GM21717 (cell line): ENCODE results near the gene FBF1.
"Not testable (repeated sequence)": the region's sequence is repeated elsewhere in the genome, so short reads cannot be mapped to it uniquely, and the experiment has no call there.

ENCODE experiments used
- ATAC-seq: cut with Tn5 transposase; IDR thresholded peaks from one replicate; pipeline ENCODE4 v1.9.1; 2021; ENCODE audit warnings: mild to moderate bottlenecking, moderate library complexity; ENCODE audit not compliant: unreplicated experiment

Gene FBF1

GRCh38 chr17:75940727-75941441, at the start of gene FBF1:
Gene FBF1, minus strand, starts transcription at chr17:75941042. Its CDS starts 2,893 bp downstream, at chr17:75938149.
- peak; percentile 84 for ATAC-seq

GRCh38 chr17:75987041-75987440, 46.2 kb upstream of the FBF1 start:
- no peak for ATAC-seq

DNA sequence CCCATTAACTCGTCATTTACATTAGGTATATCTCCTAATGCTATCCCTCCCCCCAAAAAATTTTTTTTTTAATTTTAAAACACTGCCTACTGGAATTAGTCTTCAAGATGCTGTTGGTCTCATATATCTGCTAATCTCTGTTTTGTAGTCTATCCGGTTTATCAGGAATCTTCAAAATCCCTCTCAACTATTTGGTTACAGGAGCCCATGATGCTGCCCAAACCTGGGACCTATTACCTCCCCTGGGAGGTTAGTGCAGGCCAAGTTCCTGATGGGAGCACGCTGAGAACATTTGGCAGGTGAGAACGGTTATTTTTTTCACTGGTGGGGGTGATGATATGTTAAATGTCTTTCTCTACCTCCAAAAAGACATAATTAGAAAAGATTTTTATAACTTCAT, 45.1 kb upstream of the FBF1 start:
- ATAC-seq, result no peak

DNA sequence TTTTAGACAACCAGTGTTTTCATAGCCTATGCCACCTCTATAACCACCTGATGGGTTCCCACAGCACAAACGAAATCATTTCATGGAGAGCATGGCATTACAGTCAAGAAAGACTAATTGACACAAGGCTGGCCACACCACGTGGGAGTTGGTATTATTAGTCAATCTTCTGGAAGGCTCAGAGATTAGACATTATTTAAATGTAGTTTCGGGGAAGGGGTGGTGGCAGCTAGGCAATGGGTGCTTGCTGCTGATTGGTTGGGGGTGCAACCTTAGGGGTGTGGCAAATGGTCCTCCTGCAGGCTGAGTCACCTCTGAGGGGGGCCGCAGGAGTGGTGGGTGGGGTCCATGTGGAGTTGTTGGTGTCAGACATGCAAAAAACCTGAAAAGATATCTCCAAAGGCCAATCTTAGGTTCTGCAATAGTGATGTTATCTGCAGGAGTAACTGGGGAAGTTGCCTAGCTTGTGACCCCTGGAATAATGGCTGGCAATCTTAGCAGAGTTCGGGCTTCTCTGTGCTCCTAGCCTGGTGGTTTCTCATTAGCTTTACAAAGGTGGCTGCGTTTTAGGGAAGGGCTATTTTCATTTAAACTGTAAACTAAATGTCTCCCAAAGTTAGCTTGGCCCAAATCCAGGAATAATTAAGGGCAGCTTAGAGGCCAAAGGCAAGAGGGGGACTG, 42.8 kb upstream of the FBF1 start:
- ATAC-seq, result no peak

GRCh38 chr17:75981019-75981615, 40.3 kb upstream of the FBF1 start:
- ATAC-seq, result no peak

- no peak for ATAC-seq
Measured at GRCh38 chr17:75980188-75981018, 39.6 kb upstream of the FBF1 start.

DNA sequence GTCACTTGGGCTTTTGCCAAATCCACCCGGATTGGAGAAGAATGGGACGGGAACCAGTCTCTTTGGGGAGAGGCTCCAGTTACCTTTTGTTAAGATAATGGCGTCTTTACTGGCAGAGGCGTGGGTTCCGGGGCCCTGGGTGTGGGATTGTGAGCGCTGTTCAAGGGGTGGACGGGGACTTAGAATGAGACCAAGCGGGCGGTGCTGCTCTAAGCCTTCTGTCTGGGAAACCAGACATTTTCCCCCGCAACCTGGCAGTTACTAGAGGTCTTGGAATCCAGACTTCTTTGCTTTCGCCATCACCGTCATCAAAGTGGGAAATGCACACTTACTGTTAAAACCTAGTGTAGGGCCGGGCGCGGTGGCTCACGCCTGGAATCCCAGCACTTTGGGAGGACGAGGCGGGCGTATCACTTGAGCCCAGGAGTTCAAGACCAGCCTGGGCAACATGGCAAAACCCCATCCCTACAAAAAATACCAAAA, 38.9 kb upstream of the FBF1 start:
- ATAC-seq, result no peak

DNA sequence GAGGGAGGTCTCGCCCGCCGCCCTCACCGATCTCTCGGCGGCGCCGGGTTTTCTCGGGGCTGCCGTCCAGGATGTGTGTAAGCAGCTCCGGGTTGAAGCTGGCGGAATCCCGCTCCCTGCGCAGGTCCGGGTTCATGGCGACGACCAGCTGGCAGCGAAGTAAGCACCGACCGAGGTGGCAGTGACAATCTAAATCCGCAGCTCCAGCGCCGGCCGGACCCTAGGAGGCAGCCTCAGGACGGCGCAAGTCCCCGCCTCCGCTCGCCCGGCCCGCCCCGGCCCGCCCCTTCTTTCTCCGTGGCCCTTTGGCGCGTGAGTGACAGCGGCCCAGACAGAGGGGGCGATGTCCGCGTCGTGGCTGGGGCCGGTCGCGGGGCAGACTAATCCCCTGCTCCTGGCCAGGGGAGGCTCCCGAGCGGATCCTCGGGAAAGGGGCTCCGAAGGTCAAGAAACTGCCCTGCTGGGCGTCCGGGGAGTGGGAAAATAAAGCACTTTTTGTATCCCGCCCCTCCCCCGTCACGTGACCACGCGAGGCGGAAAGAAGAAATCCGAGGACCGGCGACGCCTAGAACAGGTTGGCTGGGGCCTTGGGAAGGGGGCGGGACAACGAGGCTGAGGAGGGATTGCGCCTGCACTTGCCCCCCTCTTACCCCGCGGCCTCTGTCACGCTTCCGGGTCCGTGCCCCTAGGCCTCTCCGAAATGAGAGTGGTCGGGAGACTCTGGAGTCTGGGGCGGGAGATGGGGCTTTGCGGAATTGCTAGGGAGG, 38.3 kb upstream of the FBF1 start, which contains the start of the genes ACOX1 and TEN1:
Gene ACOX1, minus strand, starts transcription at position 229 of the 767 bp plus-strand sequence. Its CDS starts 93 bp downstream, at position 136.
Gene TEN1, plus strand, starts transcription at position 303 of the 767 bp plus-strand sequence. CDS start 6,953 bp downstream, outside the sequence.
- peak; percentile 89 for ATAC-seq

- ATAC-seq, result no peak
Measured at GRCh38 chr17:75976175-75976848, 35.5 kb upstream of the FBF1 start.

DNA sequence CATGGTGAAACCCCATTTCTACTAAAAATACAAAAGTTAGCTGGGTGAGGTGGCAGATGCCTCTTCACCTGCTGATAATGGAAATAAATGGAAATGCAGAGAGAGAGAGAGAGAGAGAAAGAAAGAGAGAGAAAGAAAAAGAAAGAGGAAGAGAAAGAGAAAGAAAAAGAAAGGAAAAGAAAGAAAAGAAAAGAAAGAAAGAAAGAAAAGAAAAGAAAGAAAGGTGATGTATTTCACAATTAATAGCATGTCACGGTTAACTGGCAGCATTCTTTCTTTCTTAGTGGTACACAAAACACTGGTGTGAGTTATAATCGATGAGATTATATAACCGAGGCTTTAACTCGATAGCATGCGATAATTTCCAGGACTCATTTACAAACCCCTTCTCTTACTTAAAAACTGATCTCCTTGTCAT, 34.9 kb upstream of the FBF1 start:
- ATAC-seq, result no peak

GRCh38 chr17:75975187-75975586, 34.3 kb upstream of the FBF1 start:
- not testable (repeated sequence) for ATAC-seq

GRCh38 chr17:75970626-75971025, 29.8 kb upstream of the FBF1 start:
- ATAC-seq, result no peak

DNA sequence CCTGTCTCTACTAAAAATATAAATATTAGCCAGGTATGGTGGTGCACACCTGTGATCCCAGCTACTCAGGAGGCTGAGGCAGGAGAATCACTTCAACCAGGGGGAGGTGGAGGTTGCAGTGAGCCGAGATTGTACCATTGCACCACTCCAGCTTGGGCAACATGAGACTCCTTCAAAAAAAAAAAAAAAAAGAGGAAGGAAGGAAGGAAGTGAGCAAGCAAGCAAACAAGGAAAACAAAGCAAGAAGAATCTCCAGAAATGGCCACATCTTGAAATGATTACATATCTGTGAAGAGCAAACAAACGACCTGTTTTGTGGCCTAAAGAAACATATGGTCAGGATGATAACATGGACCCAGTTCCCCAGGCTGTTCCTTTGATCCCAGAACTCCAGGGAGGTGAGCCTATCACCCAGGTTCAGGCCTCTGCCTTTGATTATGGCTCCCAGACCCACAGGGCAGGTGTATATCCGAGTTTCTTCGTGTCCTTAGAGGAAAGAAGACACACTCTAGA, 29.2 kb upstream of the FBF1 start:
- ATAC-seq, result no peak

DNA sequence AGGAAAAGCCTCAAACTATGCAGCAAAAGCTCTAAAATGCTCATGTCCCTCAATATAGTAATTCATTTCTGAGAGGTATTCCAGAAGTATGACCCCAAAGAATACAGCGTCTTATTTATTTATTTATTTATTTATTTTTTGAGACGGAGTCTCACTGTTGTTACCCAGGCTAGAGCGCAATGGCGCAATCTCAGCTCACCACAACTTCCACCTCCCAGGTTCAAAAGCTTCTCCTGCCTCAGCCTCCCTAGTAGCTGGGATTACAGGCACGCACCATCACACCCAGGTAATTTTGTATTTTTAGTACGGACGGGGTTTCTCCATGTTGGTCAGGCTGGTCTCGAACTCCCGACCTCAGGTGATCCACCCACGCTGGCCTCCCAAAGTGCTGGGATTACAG, 28.2 kb upstream of the FBF1 start:
- not testable (repeated sequence) for ATAC-seq

GRCh38 chr17:75965468-75965867, 24.6 kb upstream of the FBF1 start:
- no peak for ATAC-seq

DNA sequence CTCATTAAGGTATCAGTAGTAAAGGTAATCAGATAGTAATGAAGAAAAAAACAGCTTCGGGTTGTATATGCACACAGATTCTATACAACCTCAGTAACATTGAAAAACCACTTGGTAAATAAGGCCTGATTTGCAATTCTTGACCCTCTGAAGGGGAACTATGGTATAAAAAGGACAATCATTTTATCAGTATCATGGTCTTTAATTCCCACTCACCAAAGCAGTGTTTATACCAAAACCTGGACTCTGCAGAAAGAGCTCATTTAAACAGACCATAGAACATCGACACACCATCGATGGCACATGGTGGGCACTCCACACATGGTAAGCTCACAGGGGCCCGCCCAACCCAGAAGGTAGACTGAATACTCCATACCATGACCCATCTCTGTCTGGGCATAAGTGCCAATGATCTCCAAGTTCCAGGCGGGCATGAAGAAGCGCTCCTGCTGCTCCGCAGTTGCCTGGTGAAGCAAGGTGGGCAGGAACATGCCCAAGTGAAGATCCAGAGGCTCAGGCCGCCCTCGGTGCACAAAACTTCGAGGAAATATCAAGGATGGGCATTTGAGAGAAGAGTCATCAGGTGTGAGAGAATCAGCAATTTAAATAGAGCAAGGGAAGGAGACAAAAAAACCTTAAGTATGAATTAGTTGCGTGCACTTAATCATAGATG, 19.1 kb upstream of the FBF1 start:
- ATAC-seq, result no peak

GRCh38 chr17:75959051-75959838, 18.4 kb upstream of the FBF1 start:
- ATAC-seq, result no peak
